ENCODE data around the gene NECTIN1. TPM values are rescaled to one million over a fixed set of nuclear protein-coding genes. Genes with fewer than 3 reads are reported as not detected.

Gene NECTIN1
- total RNA-seq, 3 donors from 2014 or later, result 19.6 to 48.9 (median 45.1) TPM

DNA sequence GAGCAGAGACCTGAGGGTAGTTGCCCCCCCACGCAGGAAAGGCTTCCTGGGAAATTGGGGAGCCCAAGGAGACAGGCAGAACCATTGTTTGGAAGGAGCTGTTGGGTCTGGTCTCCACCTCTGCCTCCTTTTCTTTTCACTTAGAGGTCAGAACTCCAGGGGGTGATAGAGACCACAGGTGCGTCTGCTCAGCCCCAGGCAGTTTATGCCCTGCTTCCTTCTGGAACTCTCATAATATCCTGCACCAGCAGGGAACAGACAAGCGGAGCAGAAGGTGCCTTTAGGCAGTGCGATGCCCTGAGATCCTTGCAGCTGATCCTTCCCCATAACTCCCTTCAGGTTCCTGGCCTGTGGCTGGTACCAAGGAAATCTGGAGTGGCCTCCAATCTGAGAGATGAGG lies 120.2 kb downstream of the NECTIN1 start:
- Histone ChIP-seq H3K9me3 (no peaks in the 10 kb centered on the region), H3K4me1 (ENCODE audit: low read depth) (no peaks in the 10 kb centered on the region), H3K4me3 (no peak overlapping the region), H3K36me3 (ENCODE audit: low read depth) (no peaks in the 10 kb centered on the region)
- intact Hi-C loops (cut with DNase I, micrococcal nuclease), result loop anchor here in 1 of 2 donors (10.0 kb wide), 1 partner anchor 56 kb away; no protein-coding TSS in a partner anchor
- ATAC-seq (no peak), DNase-seq (no peak)
- TF ChIP-seq, protein P1, sequence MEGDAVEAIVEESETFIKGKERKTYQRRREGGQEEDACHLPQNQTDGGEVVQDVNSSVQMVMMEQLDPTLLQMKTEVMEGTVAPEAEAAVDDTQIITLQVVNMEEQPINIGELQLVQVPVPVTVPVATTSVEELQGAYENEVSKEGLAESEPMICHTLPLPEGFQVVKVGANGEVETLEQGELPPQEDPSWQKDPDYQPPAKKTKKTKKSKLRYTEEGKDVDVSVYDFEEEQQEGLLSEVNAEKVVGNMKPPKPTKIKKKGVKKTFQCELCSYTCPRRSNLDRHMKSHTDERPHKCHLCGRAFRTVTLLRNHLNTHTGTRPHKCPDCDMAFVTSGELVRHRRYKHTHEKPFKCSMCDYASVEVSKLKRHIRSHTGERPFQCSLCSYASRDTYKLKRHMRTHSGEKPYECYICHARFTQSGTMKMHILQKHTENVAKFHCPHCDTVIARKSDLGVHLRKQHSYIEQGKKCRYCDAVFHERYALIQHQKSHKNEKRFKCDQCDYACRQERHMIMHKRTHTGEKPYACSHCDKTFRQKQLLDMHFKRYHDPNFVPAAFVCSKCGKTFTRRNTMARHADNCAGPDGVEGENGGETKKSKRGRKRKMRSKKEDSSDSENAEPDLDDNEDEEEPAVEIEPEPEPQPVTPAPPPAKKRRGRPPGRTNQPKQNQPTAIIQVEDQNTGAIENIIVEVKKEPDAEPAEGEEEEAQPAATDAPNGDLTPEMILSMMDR (IDR thresholded peaks at IDR 0.05), result no peak

DNA sequence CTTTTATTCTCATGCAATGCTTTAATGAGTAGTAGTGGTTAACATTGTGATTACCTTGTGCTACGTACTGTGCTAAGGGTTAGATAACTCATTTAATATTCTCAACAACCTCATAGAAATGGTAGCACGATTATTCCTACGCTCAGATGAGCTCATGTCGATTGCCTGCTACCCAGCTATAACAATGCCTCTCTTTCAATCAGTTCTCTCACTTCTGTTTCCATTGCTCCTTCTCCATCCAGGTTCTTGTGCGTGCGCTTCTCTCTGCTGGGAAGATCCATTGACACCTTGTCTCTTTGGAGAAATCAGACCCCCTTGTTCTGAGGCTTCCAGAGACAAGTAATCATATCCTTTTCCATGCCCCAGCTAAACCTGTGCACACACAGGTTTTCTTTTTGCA lies 120.8 kb downstream of the NECTIN1 start:
- TF ChIP-seq, protein P1 (IDR thresholded peaks at IDR 0.05), result no peak
- Histone ChIP-seq H3K9me3 (no peaks in the 10 kb centered on the region), H3K36me3 (ENCODE audit: low read depth) (no peaks in the 10 kb centered on the region), H3K4me3 (no peak overlapping the region), H3K4me1 (ENCODE audit: low read depth) (no peaks in the 10 kb centered on the region)
- DNase-seq (no peak), ATAC-seq (no peak)
- intact Hi-C loops (cut with DNase I, micrococcal nuclease), result loop anchor here in 1 of 2 donors (10.0 kb wide), 1 partner anchor 57 kb away; no protein-coding TSS in a partner anchor

- Histone ChIP-seq H3K9me3 (no peaks in the 10 kb centered on the region), H3K4me1 (ENCODE audit: low read depth) (no peaks in the 10 kb centered on the region), H3K36me3 (ENCODE audit: low read depth) (no peaks in the 10 kb centered on the region), H3K4me3 (no peak overlapping the region)
- TF ChIP-seq, protein P1 (IDR thresholded peaks at IDR 0.05), result no peak
- DNase-seq, result no peak
- intact Hi-C loops (cut with DNase I, micrococcal nuclease), result loop anchor here in 1 of 2 donors (10.0 kb wide), 1 partner anchor 57 kb away; no protein-coding TSS in a partner anchor
- no peak for ATAC-seq
Observed at GRCh38 chr11:119607726-119608125, 121.3 kb downstream of the NECTIN1 start.

DNA sequence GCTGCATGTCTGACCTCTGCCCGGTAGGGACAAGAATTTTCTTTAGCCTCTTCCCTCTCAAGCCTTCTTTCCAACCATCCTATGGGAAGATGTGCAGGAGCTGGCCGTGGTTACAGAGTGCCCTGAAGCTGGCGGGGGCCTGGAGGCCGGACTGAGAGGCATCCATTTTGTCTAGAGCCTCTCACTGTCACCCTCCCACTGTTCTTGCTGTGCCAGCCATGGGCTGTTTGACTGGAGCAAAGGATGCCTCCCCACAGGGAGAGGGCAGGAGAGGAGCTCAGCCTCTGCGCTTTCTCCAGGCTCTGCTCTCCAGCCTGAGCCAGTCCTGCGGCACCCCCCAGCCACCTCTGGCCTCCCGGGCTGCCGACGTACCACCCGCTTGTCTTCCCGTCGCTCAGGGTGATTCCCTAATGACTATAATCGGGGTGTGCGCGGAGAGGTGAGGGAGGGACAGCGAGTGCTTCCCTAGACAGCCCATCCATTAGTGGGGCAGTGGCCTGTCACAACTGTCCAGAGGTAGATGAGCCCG lies 123.8 kb downstream of the NECTIN1 start:
- DNase-seq (no peak), ATAC-seq (no peak)
- Histone ChIP-seq H3K4me3 (no peak overlapping the region), H3K36me3 (ENCODE audit: low read depth) (no peaks in the 10 kb centered on the region), H3K9me3 (no peaks in the 10 kb centered on the region), H3K4me1 (ENCODE audit: low read depth) (no peaks in the 10 kb centered on the region)
- TF ChIP-seq, protein P1 (IDR thresholded peaks at IDR 0.05), result no peak
- intact Hi-C loops (cut with DNase I, micrococcal nuclease), result loop anchor here in 1 of 2 donors (10.0 kb wide), 1 partner anchor 60 kb away; no protein-coding TSS in a partner anchor

- TF ChIP-seq, protein P1 (IDR thresholded peaks at IDR 0.05), result no peak
- Histone ChIP-seq H3K36me3 (ENCODE audit: low read depth) (no peaks in the 10 kb centered on the region), H3K9me3 (no peaks in the 10 kb centered on the region), H3K4me3 (no peak overlapping the region), H3K4me1 (ENCODE audit: low read depth) (no peaks in the 10 kb centered on the region)
- ATAC-seq (no peak), DNase-seq (no peak)
- intact Hi-C loops (cut with DNase I, micrococcal nuclease), result loop anchor here in 1 of 2 donors (10.0 kb wide), 1 partner anchor 62 kb away; no protein-coding TSS in a partner anchor
Observed at GRCh38 chr11:119602745-119603373, 126.1 kb downstream of the NECTIN1 start.
